Heart right ventricle (tissue), 16 donors: ENCODE data around the gene KAT6B. TPM values are rescaled to one million over a fixed set of nuclear protein-coding genes. Genes with fewer than 3 reads are reported as not detected.
"Not testable (repeated sequence)": the region's sequence is repeated elsewhere in the genome, so short reads cannot be mapped to it uniquely, and the experiment has no call there.

Experiments
- ATAC-seq, 8 donors: fragments of 200-7000 bp; cut with Tn5 transposase; one replicate each; pipeline ENCODE4 v1.9.1; 2020; ENCODE audit warnings: mild to moderate bottlenecking in 8 of 8, moderate library complexity in 8 of 8, moderate number of reproducible peaks in 1 of 8
- DNase-seq, 2 donors: peaks; one replicate each; pipeline ENCODE4 v3.0.0-alpha.2; 2020
- H3K27ac ChIP-seq, 10 donors: fragments of 200-600 bp; sonication (generic) in 2 of 10; one replicate each; pipeline versions ENCODE4 v1.5.0 to v1.8.0; 2020 to 2022; ENCODE audit warnings: mild to moderate bottlenecking in 3 of 10
- H3K27me3 ChIP-seq, 7 donors: fragments of 200-600 bp; one replicate each; pipeline ENCODE4 v1.8.0; 2021 to 2022; ENCODE audit warnings: mild to moderate bottlenecking in 2 of 7
- H3K36me3 ChIP-seq, 9 donors: fragments of 200-600 bp; sonication (generic) in 1 of 9; one replicate each; pipeline versions ENCODE4 v1.5.0 to v1.8.0; 2020 to 2022; ENCODE audit warnings: mild to moderate bottlenecking in 2 of 9
- H3K4me1 ChIP-seq, 9 donors: fragments of 200-600 bp; sonication (generic) in 1 of 9; one replicate each; pipeline versions ENCODE4 v1.5.0 to v1.8.0; 2020 to 2022; ENCODE audit warnings: mild to moderate bottlenecking in 4 of 9
- H3K4me3 ChIP-seq, 10 donors: fragments of 200-600 bp; sonication (generic) in 2 of 10; one replicate each; pipeline versions ENCODE4 v1.5.0 to v1.8.0; 2020 to 2022; ENCODE audit warnings: mild to moderate bottlenecking in 7 of 10, moderate library complexity in 2 of 10
- H3K9me3 ChIP-seq, 11 donors: fragments of 200-600 bp in 10 of 11; sonication (generic) in 2 of 11; one replicate each; pipeline versions ENCODE4 v1.5.0 to v1.8.0; 2013 to 2022; ENCODE audit warnings: mild to moderate bottlenecking in 2 of 11, control low read depth in 1 of 11, moderate library complexity in 1 of 11
- CTCF ChIP-seq, 9 donors: fragments of 200-600 bp; sonication (generic) in 2 of 9; IDR thresholded peaks; one replicate each; pipeline versions ENCODE4 v1.5.0 to v1.8.0; 2021 to 2022; ENCODE audit warnings: antibody characterized with exemption in 9 of 9, mild to moderate bottlenecking in 5 of 9, moderate library complexity in 1 of 9
- WGBS, 2 donors: extraction: QIAGEN DNeasy Blood & Tissue Kit; methylation state at CpG; one replicate each; pipeline ENCODE4 v1.1.7; 2013; ENCODE audit warnings: inconsistent platforms in 1 of 2; 5-methylcytosine and 5-hydroxymethylcytosine counted together
- intact Hi-C, 10 donors: fragments of 100-400 bp; cut with DNase I; formaldehyde crosslinking; loops; one replicate each; pipeline versions ENCODE4 v1.11.1 to v1.14.2; 2022
- polyA plus RNA-seq, 2 donors: library from polyadenylated mRNA; stranded (reverse); fragments of 200-250 nt; gene quantifications; one replicate each; pipeline ENCODE4 v1.2.3, GENCODE V29; 2013
- total RNA-seq, 10 donors: library from RNA; stranded (reverse); fragmentation: NEBNext Ultra II Directional in 3 of 10; extraction: Animal tissue kit (Norgen Biotek cat#: 25700) in 3 of 10; gene quantifications; one replicate each; pipeline versions ENCODE4 v1.2.1 to v1.2.4, GENCODE V29; 2021 to 2023
- donor health status: Arrhythmogenic right ventricular cardiomyopathy.
- donor health status: ischemic (EF 13 %, LVEDD 7.1; RV severe dilation, severe dysfunction).
- donor health status: healthy with polysubstance abuse.
- donor health status: DM: no; HTN: yes; CAD: no.
- donor health status: DM: no; HTN: no; CAD: no.
- donor health status: ischemic (EF 25% LVEDD 6.9; RV normal size, moderate dysfunction).
- donor health status: ischemic (EF 25% LVEDD 5.7; RV mildly dilated, moderate dysfunction).
- donor health status: healthy.
- donor health status: DM: yes; HTN: yes; CAD: no.
- donor health status: Ischemic cardiomyopathy.
- donor health status: ischemic (EF 35%, LVEDD 5.7; RV mildly dilated, moderate dysfunction).
- donor health status: nonischemic (EF 11% LVEDD 7.7; RV severe dilation, severe dysfunction).
- donor health status: DM: yes; HTN: yes; CAD: no.
- donor health status: PGD.
- donor health status: ischemic (EF 29% LVEDD 5.4; RV normal size, mild dysfunction).
- donor health status: nonischemic (EF 23%, LVEDD 6.1; RV moderate dilation, normal function).

KAT6B gene
- total and polyA plus RNA-seq, 12 donors = 3.4 to 58.4 (median 46.5) TPM

GRCh38 chr10:74892839-74893238 lies 66.4 kb downstream of the KAT6B start:
- Histone ChIP-seq H3K9me3 (no peaks in the 10 kb centered on the region), H3K4me3 (no peak overlapping the region), H3K36me3 (no peaks in the 10 kb centered on the region), H3K4me1 (peaks cover 3 to 61% (median 29%) of the 10 kb centered on the region in 9 donors), H3K27me3 (no peaks in the 10 kb centered on the region), H3K27ac (no peak overlapping the region)
- no peak for DNase-seq
- ATAC-seq = peak in 2 of 8 donors; percentile 12 to 43
- intact Hi-C loops = no loop called here
- WGBS, 2 donors = 69 to 74% methylated on average over 4 of the region's 4 CpGs
- TF ChIP-seq CTCF (IDR thresholded peaks at IDR 0.05) = no peak

GRCh38 chr10:74893329-74893728 lies 66.9 kb downstream of the KAT6B start:
- intact Hi-C loops, H3K4me3 ChIP-seq, DNase-seq, H3K36me3 ChIP-seq, H3K9me3 ChIP-seq, H3K27ac ChIP-seq, H3K27me3 ChIP-seq, ATAC-seq: not testable (repeated sequence)
- H3K4me1 ChIP-seq = peaks cover 3 to 63% (median 30%) of the 10 kb centered on the region in 9 donors
- WGBS, 2 donors = 94 to 96% methylated on average over 6 of the region's 6 CpGs

- H3K27ac ChIP-seq = no peak overlapping the region
- H3K36me3 ChIP-seq = no peaks in the 10 kb centered on the region
- TF ChIP-seq CTCF (IDR thresholded peaks at IDR 0.05) = no peak
- WGBS, 2 donors = 56 to 74% methylated on average over 5 of the region's 5 CpGs
- DNase-seq (no peak), ATAC-seq (no peak)
- H3K4me3 ChIP-seq = no peak overlapping the region
- no peaks in the 10 kb centered on the region for H3K9me3 ChIP-seq
- peaks cover 0 to 51% (median 30%) of the 10 kb centered on the region in 9 donors for H3K4me1 ChIP-seq
- intact Hi-C loops = no loop called here
- no peaks in the 10 kb centered on the region for H3K27me3 ChIP-seq
These were observed 70.6 kb downstream of the KAT6B start for GRCh38 chr10:74896788-74897527.

- Histone ChIP-seq H3K4me3 (no peak overlapping the region), H3K36me3 (no peaks in the 10 kb centered on the region), H3K9me3 (peaks cover 0 to 4% (median 0%) of the 10 kb centered on the region in 11 donors), H3K27ac (no peak overlapping the region), H3K27me3 (no peaks in the 10 kb centered on the region), H3K4me1 (peaks cover 0 to 51% (median 36%) of the 10 kb centered on the region in 9 donors)
- ATAC-seq (peak in 2 of 8 donors; percentile 19 to 41), DNase-seq (no peak)
- no peak for TF ChIP-seq CTCF (IDR thresholded peaks at IDR 0.05)
- intact Hi-C loops = no loop called here
- WGBS, 2 donors = 75 to 76% methylated on average over 4 of the region's 4 CpGs
These were observed 72.0 kb downstream of the KAT6B start for GRCh38 chr10:74898201-74898976.
